T-cell (primary cell): Measurements from ENCODE around the gene DACT1. TPM values are rescaled to one million over a fixed set of nuclear protein-coding genes. Genes with fewer than 3 reads are reported as not detected.

Source experiments
- total RNA-seq, 35 experiments: library from RNA in 6 of 35; stranded (reverse) in 6 of 35; fragments of 120-200 nt in 1 of 35; gene quantifications; one replicate each; pipeline versions ENCODE4 v1.2.1 to v1.2.4 and lab custom pipeline; 2013 to 2026

DACT1 gene
- total RNA-seq, 5 donors from 2014 or later (not counting 1 experiment from before 2014, with no cell fraction given) = 5.6 to 35.9 (median 10.0) TPM

Other genes with a start within 250 kb of the DACT1 start
- under 1 TPM in 1 of 5 donors, not detected in 4; 0.73 TPM for gene TOMM20L, start 242.0 kb upstream of the DACT1 start, total RNA-seq
- 10 to 100 TPM; 23.4 to 37.4 (median 29.1) TPM for gene TIMM9, start 210.4 kb upstream of the DACT1 start, total RNA-seq
- gene KIAA0586, start 210.2 kb upstream of the DACT1 start, total RNA-seq = 10 to 100 TPM; 32.5 to 37.8 (median 33.7) TPM